HG03457 (cell line): ENCODE measurements around the gene HS3ST5.
"Not testable (repeated sequence)": the region's sequence is repeated elsewhere in the genome, so short reads cannot be mapped to it uniquely, and the experiment has no call there.

Source experiments
- ATAC-seq: cut with Tn5 transposase; IDR thresholded peaks from one replicate; pipeline ENCODE4 v1.9.1; 2021; ENCODE audit warnings: moderate number of reproducible peaks; ENCODE audit not compliant: unreplicated experiment

Gene HS3ST5

GRCh38 chr6:114100215-114100994, 242.4 kb downstream of the HS3ST5 start:
- no peak for ATAC-seq

GRCh38 chr6:114096561-114097172, 246.2 kb downstream of the HS3ST5 start:
- ATAC-seq, result no peak

GRCh38 chr6:114092943-114093342, 249.9 kb downstream of the HS3ST5 start:
- ATAC-seq, result no peak

GRCh38 chr6:114090626-114091025, 252.2 kb downstream of the HS3ST5 start:
- ATAC-seq, result no peak

GRCh38 chr6:114087496-114087895, 255.3 kb downstream of the HS3ST5 start:
- no peak for ATAC-seq

- no peak for ATAC-seq
Measured at GRCh38 chr6:114085211-114085610, 257.6 kb downstream of the HS3ST5 start.

- no peak for ATAC-seq
Measured at GRCh38 chr6:114084327-114084890, 258.4 kb downstream of the HS3ST5 start.

GRCh38 chr6:114083251-114083650, 259.6 kb downstream of the HS3ST5 start:
- no peak for ATAC-seq

- no peak for ATAC-seq
Measured at GRCh38 chr6:114081730-114082129, 261.1 kb downstream of the HS3ST5 start.

- ATAC-seq, result no peak
Measured at GRCh38 chr6:114080891-114081510, 261.8 kb downstream of the HS3ST5 start.

GRCh38 chr6:114080410-114080809, 262.4 kb downstream of the HS3ST5 start:
- ATAC-seq, result not testable (repeated sequence)

- no peak for ATAC-seq
Measured at GRCh38 chr6:114075777-114076176, 267.0 kb downstream of the HS3ST5 start.

GRCh38 chr6:114075300-114075699, 267.5 kb downstream of the HS3ST5 start:
- no peak for ATAC-seq

GRCh38 chr6:114068771-114069170, 274.1 kb downstream of the HS3ST5 start:
- no peak for ATAC-seq

GRCh38 chr6:114068116-114068515, 274.7 kb downstream of the HS3ST5 start:
- ATAC-seq, result no peak

GRCh38 chr6:114064862-114065261, 278.0 kb downstream of the HS3ST5 start:
- ATAC-seq, result no peak

GRCh38 chr6:114063956-114064355, 278.9 kb downstream of the HS3ST5 start:
- no peak for ATAC-seq

- ATAC-seq, result no peak
Measured at GRCh38 chr6:114062199-114062598, 280.6 kb downstream of the HS3ST5 start.

- no peak for ATAC-seq
Measured at GRCh38 chr6:114061741-114062140, 281.1 kb downstream of the HS3ST5 start.

GRCh38 chr6:114061116-114061515, 281.7 kb downstream of the HS3ST5 start:
- no peak for ATAC-seq

- no peak for ATAC-seq
Measured at GRCh38 chr6:114058435-114058834, 284.4 kb downstream of the HS3ST5 start.

- ATAC-seq, result no peak
Measured at GRCh38 chr6:114055763-114056162, 287.1 kb downstream of the HS3ST5 start.
